OCI-LY1 (cell line): ENCODE results near the gene ANKRD33.

Source experiments
- H2AFZ ChIP-seq: fragments of 200-600 bp; sonication (generic), shearing (Covaris generic); 2 replicates; pipeline ENCODE4 v1.6.0; 2014; ENCODE audit warnings: antibody characterized with exemption, mild to moderate bottlenecking, low read length
- H3F3A ChIP-seq: fragments of 200-600 bp; sonication (generic), shearing (Covaris generic); 2 replicates; pipeline ENCODE4 v1.6.0; 2014; ENCODE audit warnings: mild to moderate bottlenecking, antibody characterized with exemption, low read length, moderate library complexity; ENCODE audit not compliant: insufficient read depth
- H3K27ac ChIP-seq: fragments of 200-600 bp; sonication (generic); 2 replicates; pipeline ENCODE4 v1.5.1; 2014; ENCODE audit warnings: low read length, mixed run types, mild to moderate bottlenecking, low read depth; ENCODE audit not compliant: poor library complexity, severe bottlenecking
- H3K27me3 ChIP-seq: fragments of 200-600 bp; sonication (generic); 2 replicates; pipeline ENCODE4 v1.6.0; 2014; ENCODE audit warnings: antibody characterized with exemption, mild to moderate bottlenecking, low read length, moderate library complexity; ENCODE audit not compliant: insufficient read depth
- H3K36me3 ChIP-seq: fragments of 200-600 bp; sonication (generic); 2 replicates; pipeline ENCODE4 v1.6.1; 2014; ENCODE audit warnings: mild to moderate bottlenecking, antibody characterized with exemption, low read length, moderate library complexity, mixed read lengths; ENCODE audit not compliant: insufficient read depth
- H3K4me1 ChIP-seq: fragments of 200-600 bp; sonication (generic); 2 replicates; pipeline ENCODE4 v1.5.1; 2014; ENCODE audit warnings: mild to moderate bottlenecking, low read length, moderate library complexity; ENCODE audit not compliant: insufficient read depth, severe bottlenecking
- H3K4me2 ChIP-seq: fragments of 200-600 bp; sonication (generic), shearing (Covaris generic); 2 replicates; pipeline ENCODE4 v1.6.1; 2014; ENCODE audit warnings: low read length
- H3K4me3 ChIP-seq: fragments of 200-600 bp; sonication (generic); 2 replicates; pipeline ENCODE4 v1.5.1; 2014; ENCODE audit warnings: low read length, low read depth, mild to moderate bottlenecking, mixed read lengths; ENCODE audit not compliant: poor library complexity, severe bottlenecking
- H3K79me2 ChIP-seq: fragments of 200-600 bp; shearing (Covaris generic); 2 replicates; pipeline ENCODE4 v1.6.1; 2016; ENCODE audit warnings: mixed run types, low read length, mixed read lengths; ENCODE audit not compliant: insufficient read depth
- H3K9ac ChIP-seq: fragments of 200-600 bp; sonication (generic), shearing (Covaris generic); 2 replicates; pipeline ENCODE4 v1.6.1; 2014; ENCODE audit warnings: mild to moderate bottlenecking, low read length, mixed read lengths
- H3K9me2 ChIP-seq: fragments of 200-600 bp; sonication (generic), shearing (Covaris generic); 2 replicates; pipeline ENCODE4 v1.6.1; 2014; ENCODE audit warnings: low read depth, mild to moderate bottlenecking, low read length, mixed read lengths
- H3K9me3 ChIP-seq: fragments of 200-600 bp; shearing (Covaris generic); 2 replicates; pipeline ENCODE4 v1.6.1; 2014; ENCODE audit warnings: low read length, mixed read lengths
- H4K20me1 ChIP-seq: fragments of 200-600 bp; sonication (generic), shearing (Covaris generic); 2 replicates; pipeline ENCODE4 v1.6.0; 2016; ENCODE audit warnings: mild to moderate bottlenecking, low read length; ENCODE audit not compliant: insufficient read depth
- EZH2 ChIP-seq: fragments of 200-600 bp; sonication (generic), shearing (Covaris generic); IDR thresholded peaks from 2 replicates; pipeline ENCODE4 v1.8.0; 2017; ENCODE audit warnings: borderline replicate concordance, mixed run types, mild to moderate bottlenecking, antibody characterized with exemption, low read length, moderate library complexity, mixed read lengths
- TF ChIP-seq, protein P1 (sequence below): fragments of 200-600 bp; sonication (generic), shearing (Covaris generic); IDR thresholded peaks from 2 replicates; pipeline ENCODE4 v1.5.1; 2017; ENCODE audit warnings: mild to moderate bottlenecking, antibody characterized with exemption, low read length, moderate library complexity, mixed read lengths

The ANKRD33 gene

DNA sequence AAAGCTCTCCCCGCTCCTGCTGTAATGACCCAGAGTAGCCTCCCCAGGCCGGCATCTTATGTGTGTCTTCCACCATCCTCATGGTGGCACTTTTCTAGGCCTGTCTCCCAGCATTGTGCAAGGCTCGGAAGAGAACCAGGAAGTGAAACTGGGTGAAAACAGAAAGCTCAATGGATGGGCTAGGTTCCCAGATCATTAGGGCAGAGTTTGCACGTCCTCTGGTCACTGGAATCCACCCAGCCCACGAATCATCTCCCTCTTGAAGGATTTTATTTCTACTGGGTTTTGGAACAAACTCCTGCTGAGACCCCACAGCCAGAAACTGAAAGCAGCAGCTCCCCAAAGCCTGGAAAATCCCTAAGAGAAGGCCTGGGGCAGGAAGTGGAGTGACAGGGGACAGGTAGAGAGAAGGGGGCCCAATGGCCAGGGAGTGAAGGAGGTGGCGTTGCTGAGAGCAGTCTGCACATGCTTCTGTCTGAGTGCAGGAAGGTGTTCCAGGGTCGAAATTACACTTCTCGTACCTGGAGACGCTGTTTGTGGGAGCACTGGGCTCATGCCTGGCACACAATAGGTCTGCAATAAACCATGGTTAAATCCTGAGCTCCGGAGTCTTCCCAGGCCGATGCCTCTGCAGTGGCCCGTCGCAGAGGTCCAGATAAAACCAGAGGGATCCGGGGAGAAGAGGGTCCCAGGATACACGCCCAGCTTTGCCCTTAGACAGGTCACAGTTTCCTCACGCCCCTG, 35.0 kb downstream of the ANKRD33 start:
- TF ChIP-seq, protein P1, sequence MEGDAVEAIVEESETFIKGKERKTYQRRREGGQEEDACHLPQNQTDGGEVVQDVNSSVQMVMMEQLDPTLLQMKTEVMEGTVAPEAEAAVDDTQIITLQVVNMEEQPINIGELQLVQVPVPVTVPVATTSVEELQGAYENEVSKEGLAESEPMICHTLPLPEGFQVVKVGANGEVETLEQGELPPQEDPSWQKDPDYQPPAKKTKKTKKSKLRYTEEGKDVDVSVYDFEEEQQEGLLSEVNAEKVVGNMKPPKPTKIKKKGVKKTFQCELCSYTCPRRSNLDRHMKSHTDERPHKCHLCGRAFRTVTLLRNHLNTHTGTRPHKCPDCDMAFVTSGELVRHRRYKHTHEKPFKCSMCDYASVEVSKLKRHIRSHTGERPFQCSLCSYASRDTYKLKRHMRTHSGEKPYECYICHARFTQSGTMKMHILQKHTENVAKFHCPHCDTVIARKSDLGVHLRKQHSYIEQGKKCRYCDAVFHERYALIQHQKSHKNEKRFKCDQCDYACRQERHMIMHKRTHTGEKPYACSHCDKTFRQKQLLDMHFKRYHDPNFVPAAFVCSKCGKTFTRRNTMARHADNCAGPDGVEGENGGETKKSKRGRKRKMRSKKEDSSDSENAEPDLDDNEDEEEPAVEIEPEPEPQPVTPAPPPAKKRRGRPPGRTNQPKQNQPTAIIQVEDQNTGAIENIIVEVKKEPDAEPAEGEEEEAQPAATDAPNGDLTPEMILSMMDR: no peak
- no peak for TF ChIP-seq EZH2
- Histone ChIP-seq H3K27me3 (no peaks in the 10 kb centered on the region), H4K20me1 (no peaks in the 10 kb centered on the region), H3K9me2 (no peaks in the 10 kb centered on the region), H3K4me3 (no peak overlapping the region), H2AFZ (no peak overlapping the region), H3K9ac (no peak overlapping the region), H3K36me3 (no peaks in the 10 kb centered on the region), H3K27ac (no peak overlapping the region), H3K79me2 (no peaks in the 10 kb centered on the region), H3K4me1 (no peaks in the 10 kb centered on the region), H3K9me3 (no peaks in the 10 kb centered on the region), H3F3A (no peaks in the 10 kb centered on the region), H3K4me2 (no peak overlapping the region)

DNA sequence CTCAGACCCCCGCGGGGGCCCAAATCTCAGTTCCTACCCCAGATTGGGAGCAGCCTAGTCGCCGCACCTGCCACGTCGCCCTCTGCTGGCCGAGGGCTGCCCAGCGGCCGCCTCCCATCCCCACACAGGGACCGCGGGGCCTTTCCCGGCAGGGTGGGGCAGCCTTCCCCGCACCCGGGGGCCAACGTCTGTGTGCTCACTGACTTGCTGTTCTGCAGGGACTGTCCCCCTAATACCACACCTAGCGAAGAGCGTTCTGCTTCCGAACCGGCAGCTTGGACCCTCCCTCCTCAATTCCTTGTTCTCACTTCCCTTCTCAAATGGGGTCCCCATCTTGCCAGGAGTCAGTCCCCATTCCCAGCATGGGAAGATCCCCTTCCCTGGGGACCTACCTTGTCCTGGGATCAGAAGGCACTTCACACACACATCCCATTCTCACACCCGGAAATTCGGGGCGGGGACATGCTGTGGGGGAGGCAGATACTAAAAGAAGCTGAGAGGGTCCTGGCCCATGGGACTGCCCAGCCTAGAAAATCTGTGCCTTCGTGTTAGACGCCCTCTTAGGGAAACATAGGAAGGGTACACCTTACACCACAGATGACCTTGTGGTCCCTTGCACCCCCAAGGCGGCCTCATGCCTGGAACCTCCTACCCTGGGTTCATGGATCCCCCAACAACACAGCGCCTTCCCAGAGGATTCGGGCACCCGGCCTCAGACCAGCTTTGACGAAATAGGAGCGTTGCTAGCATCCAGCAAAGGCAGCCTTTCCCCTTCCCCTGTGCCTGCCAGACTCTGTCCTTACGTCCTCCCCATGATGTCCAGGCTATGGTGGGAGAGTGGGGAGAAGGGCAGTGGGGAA, 35.8 kb downstream of the ANKRD33 start:
- TF ChIP-seq, protein P1: peak; percentile 69
- no peak for TF ChIP-seq EZH2
- Histone ChIP-seq H3K9me2 (no peaks in the 10 kb centered on the region), H3K4me1 (no peaks in the 10 kb centered on the region), H3K4me3 (no peak overlapping the region), H4K20me1 (no peaks in the 10 kb centered on the region), H2AFZ (no peak overlapping the region), H3K36me3 (no peaks in the 10 kb centered on the region), H3K4me2 (no peak overlapping the region), H3K9ac (no peak overlapping the region), H3K79me2 (no peaks in the 10 kb centered on the region), H3K27ac (no peak overlapping the region), H3K27me3 (no peaks in the 10 kb centered on the region), H3K9me3 (no peaks in the 10 kb centered on the region), H3F3A (no peaks in the 10 kb centered on the region)

DNA sequence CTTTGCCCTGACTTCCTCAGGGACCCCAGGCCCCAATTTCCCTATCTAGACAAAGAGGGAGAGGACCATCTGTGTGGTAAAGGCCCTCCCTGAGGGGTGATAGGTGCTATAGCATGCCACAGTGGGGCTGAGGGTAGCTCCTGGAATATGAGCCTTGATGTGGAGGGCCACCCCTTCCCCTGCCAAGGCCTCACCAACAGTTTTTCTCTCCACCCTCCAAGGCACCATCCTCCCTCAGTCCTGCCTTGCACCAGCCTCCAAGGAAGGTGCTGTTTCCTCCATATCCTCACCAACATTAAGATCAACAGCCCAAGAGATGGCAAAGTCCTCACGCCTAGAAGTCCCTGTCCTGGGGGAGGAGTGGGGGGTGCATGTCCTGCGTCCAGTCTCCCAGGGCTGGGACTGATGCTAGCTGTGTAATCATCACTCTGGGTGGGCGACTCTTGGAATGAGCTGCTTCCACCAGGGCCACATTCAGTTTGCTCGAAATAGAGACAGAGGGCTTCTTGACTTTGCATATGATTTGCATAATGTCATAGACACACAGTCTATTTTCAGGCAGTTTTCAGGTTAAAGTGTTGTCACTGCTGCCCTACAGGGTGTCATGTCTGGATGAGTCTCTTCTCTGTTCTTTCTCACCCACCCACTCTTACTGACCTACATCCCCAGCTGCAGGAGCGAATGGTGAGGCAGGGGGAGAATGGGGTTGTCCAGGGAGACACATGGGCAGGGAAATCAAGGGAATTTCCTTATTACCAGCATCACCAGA, 36.8 kb downstream of the ANKRD33 start:
- Histone ChIP-seq H3K4me2 (no peak overlapping the region), H3K4me1 (no peaks in the 10 kb centered on the region), H3K27ac (no peak overlapping the region)

More for the DNA sequence above, 36.8 kb downstream of the ANKRD33 start:
- Histone ChIP-seq H3K27me3 (no peaks in the 10 kb centered on the region), H3K4me3 (no peak overlapping the region), H3K9ac (no peak overlapping the region), H2AFZ (no peak overlapping the region), H3K9me2 (no peaks in the 10 kb centered on the region), H4K20me1 (no peaks in the 10 kb centered on the region), H3K79me2 (no peaks in the 10 kb centered on the region), H3K36me3 (no peaks in the 10 kb centered on the region), H3K9me3 (no peaks in the 10 kb centered on the region), H3F3A (no peaks in the 10 kb centered on the region)
- TF ChIP-seq, protein P1: no peak
- no peak for TF ChIP-seq EZH2
